K562 (cell line): ENCODE measurements around the gene TRIM33. TPM values are rescaled to one million over a fixed set of nuclear protein-coding genes. Genes with fewer than 3 reads are reported as not detected.

Source experiments
- ATAC-seq: fragments of 200-7000 bp; cut with Tn5 transposase; 3 replicates; pipeline ENCODE4 v1.9.1; 2020; ENCODE audit warnings: moderate library complexity
- BruUV-seq: library from RNA; stranded (reverse); fragments of 400-500 nt; replicated peaks from 2 replicates; lab custom pipeline; 2021; lab: Mats Ljungman, UMichigan
- CTCF ChIA-PET: fragments of 300-600 bp; formaldehyde crosslinking; extraction: SDS; loops from one replicate; lab custom pipeline; 2021; ENCODE audit warnings: low intra/inter-chr PET ratio; lab: Yijun Ruan, JAX
- POLR2A ChIA-PET: fragments of 300-600, 350-650 bp; sonication (Branson Sonifier 250); formaldehyde crosslinking; extraction: SDS; loops from one replicate; lab custom pipeline; 2021; ENCODE audit warnings: antibody characterized with exemption, inconsistent platforms; lab: Yijun Ruan, JAX
- DNase-seq, 4 experiments: peaks; one replicate each; pipeline versions ENCODE4 v3.0.0 to v3.0.0-alpha.2; 2011 to 2018; ENCODE audit warnings: low spot score in 3 of 4, mixed read lengths in 3 of 4; ENCODE audit errors: extremely low read depth in 1 of 4
- FAIRE-seq: peaks from 2 replicates; lab custom pipeline; 2011; peaks lifted over from hg19 to GRCh38; lab: Jason Lieb, UNC
- H2AFZ ChIP-seq: 2 replicates; pipeline ENCODE4 v1.6.0; 2011; ENCODE audit warnings: low read depth, low read length, control low read depth, inconsistent platforms
- H3K27ac ChIP-seq: fragments of 200-600 bp; 3 replicates; pipeline ENCODE4 v1.8.0; 2011; ENCODE audit warnings: low read depth, mild to moderate bottlenecking, control low read depth, inconsistent platforms, low read length, moderate library complexity, mixed read lengths; ENCODE audit errors: extremely low read depth
- H3K27me3 ChIP-seq, 2 experiments: fragments of 300-600 bp in 1 of 2; 2 replicates in 1 of 2; 3 replicates in 1 of 2; pipeline versions ENCODE4 v1.6.0 to v1.8.0; 2011; ENCODE audit warnings: inconsistent platforms in 2 of 2, low read length in 2 of 2, mild to moderate bottlenecking in 1 of 2, mixed read lengths in 1 of 2, moderate library complexity in 1 of 2; ENCODE audit not compliant: control insufficient read depth in 2 of 2, insufficient read depth in 2 of 2
- H3K36me3 ChIP-seq: fragments of 300-600 bp; 3 replicates; pipeline ENCODE4 v1.8.0; 2011; ENCODE audit warnings: mild to moderate bottlenecking, low read length, inconsistent platforms; ENCODE audit not compliant: control insufficient read depth, insufficient read depth
- H3K4me1 ChIP-seq, 2 experiments: fragments of 200-600 bp in 1 of 2; replicated peaks in 1 of 2; 2 replicates in 1 of 2; 3 replicates in 1 of 2; pipeline versions ENCODE4 v1.5.1 to v1.8.0; 2011; ENCODE audit warnings: inconsistent platforms in 2 of 2, low read length in 2 of 2, mild to moderate bottlenecking in 1 of 2, mixed read lengths in 1 of 2, moderate library complexity in 1 of 2; ENCODE audit not compliant: control insufficient read depth in 2 of 2, insufficient read depth in 2 of 2
- H3K4me2 ChIP-seq: 2 replicates; pipeline ENCODE4 v1.6.1; 2011; ENCODE audit warnings: low read length, control low read depth, inconsistent platforms, mixed read lengths; ENCODE audit not compliant: insufficient read depth
- H3K4me3 ChIP-seq: fragments of 200-600 bp; sonication (generic), shearing (Covaris generic); 2 replicates; pipeline ENCODE4 v1.5.1; 2016; ENCODE audit warnings: control low read depth, inconsistent platforms
- H3K79me2 ChIP-seq: fragments of 200-600 bp; 3 replicates; pipeline ENCODE4 v1.8.0; 2011; ENCODE audit warnings: low read length, inconsistent platforms; ENCODE audit not compliant: control insufficient read depth, insufficient read depth
- H3K9ac ChIP-seq, 2 experiments: 2 replicates each; pipeline versions ENCODE4 v1.6.0 to v1.6.1; 2011; ENCODE audit warnings: low read depth in 2 of 2, low read length in 2 of 2, control low read depth in 1 of 2, inconsistent platforms in 1 of 2, mild to moderate bottlenecking in 1 of 2, mixed read lengths in 1 of 2; ENCODE audit not compliant: insufficient read depth in 1 of 2
- H3K9me1 ChIP-seq: one replicate; pipeline ENCODE4 v1.6.0; 2011; ENCODE audit warnings: inconsistent platforms, mild to moderate bottlenecking, low read length, moderate library complexity; ENCODE audit not compliant: control insufficient read depth, insufficient read depth
- H3K9me3 ChIP-seq: replicated peaks from 2 replicates; pipeline ENCODE4 v1.5.1; 2011; ENCODE audit warnings: low read depth, low read length, inconsistent platforms; ENCODE audit not compliant: control insufficient read depth, insufficient read depth
- H4K20me1 ChIP-seq: replicated peaks from 2 replicates; pipeline ENCODE4 v1.6.1; 2011; ENCODE audit warnings: low read length, inconsistent platforms, mixed read lengths; ENCODE audit not compliant: control insufficient read depth, insufficient read depth
- ARID1B ChIP-seq: fragments of 450-650 bp; IDR thresholded peaks from 2 replicates; pipeline ENCODE4 v1.6.1; 2016; ENCODE audit warnings: antibody characterized with exemption, mild to moderate bottlenecking, inconsistent platforms
- CTBP1 ChIP-seq: fragments of 450-650 bp; IDR thresholded peaks from 2 replicates; pipeline ENCODE4 v1.6.1; 2016; ENCODE audit warnings: borderline replicate concordance
- EHMT2 ChIP-seq: fragments of 450-650 bp; IDR thresholded peaks from 2 replicates; pipeline ENCODE4 v1.6.1; 2018; ENCODE audit warnings: antibody characterized with exemption
- ERF ChIP-seq: fragments of 450-650 bp; formaldehyde crosslinking; IDR thresholded peaks from 2 replicates; pipeline ENCODE4 v1.4.0; 2020; ENCODE audit warnings: mild to moderate bottlenecking, mixed read lengths
- HCFC1 ChIP-seq: IDR thresholded peaks from 2 replicates; pipeline ENCODE4 v1.6.1; 2012; ENCODE audit warnings: low read depth, low read length, improper control_type of control experiment
- MYNN ChIP-seq, 2 experiments: sonication (generic); formaldehyde crosslinking in 1 of 2; IDR thresholded peaks; 2 replicates each; pipeline versions ENCODE4 v1.5.0 to v1.6.1; 2016 to 2020; ENCODE audit warnings: antibody characterized with exemption in 1 of 2, missing genetic modification reagents in 1 of 2
- POLR3A ChIP-seq: IDR thresholded peaks from 2 replicates; pipeline ENCODE4 v1.6.1; 2011; ENCODE audit warnings: borderline replicate concordance, mild to moderate bottlenecking, moderate library complexity; ENCODE audit not compliant: insufficient read length, insufficient read depth; ENCODE audit errors: extremely low read depth
- RBM25 ChIP-seq: fragments of 200-400 bp; formaldehyde crosslinking; IDR thresholded peaks from 2 replicates; pipeline ENCODE4 v1.6.1; 2018; ENCODE audit warnings: low read length, low read depth, moderate library complexity; ENCODE audit not compliant: severe bottlenecking
- SP2 ChIP-seq: IDR thresholded peaks from 2 replicates; pipeline ENCODE4 v1.6.1; 2011; ENCODE audit warnings: mild to moderate bottlenecking, low read depth, low read length, moderate library complexity; ENCODE audit not compliant: poor library complexity, severe bottlenecking; ENCODE audit errors: extremely low read depth
- SRSF1 ChIP-seq: fragments of 200-400 bp; formaldehyde crosslinking; IDR thresholded peaks from 2 replicates; pipeline ENCODE4 v1.6.1; 2017; ENCODE audit warnings: mild to moderate bottlenecking, low read depth, low read length, moderate library complexity
- ZNF24 ChIP-seq: fragments of 450-650 bp; IDR thresholded peaks from 2 replicates; pipeline ENCODE4 v1.6.1; 2016
- ZNF384 ChIP-seq: IDR thresholded peaks from 2 replicates; pipeline ENCODE4 v1.6.1; 2012; ENCODE audit warnings: low read depth, low read length, improper control_type of control experiment
- ZNF830 ChIP-seq: fragments of 250-450 bp; sonication (Bioruptor Pico); IDR thresholded peaks from 2 replicates; pipeline ENCODE4 v1.5.0; 2021; ENCODE audit warnings: mild to moderate bottlenecking
- WGBS: fragments of 100-300 bp; shearing (Covaris generic); methylation state at CpG from one replicate; pipeline ENCODE4 v1.1.6; 2016; ENCODE audit warnings: low coverage, mixed read lengths; ENCODE audit not compliant: insufficient coverage; ENCODE audit errors: missing lambda C conversion rate; 5-methylcytosine and 5-hydroxymethylcytosine counted together
- in situ Hi-C: fragments of 300-500 bp; cut with MboI; formaldehyde crosslinking; loops from 4 replicates; pipeline ENCODE4 v1.15.0; 2018; ENCODE audit warnings: inconsistent platforms, mixed read lengths
- intact Hi-C: fragments of 100-400 bp; cut with micrococcal nuclease; formaldehyde crosslinking; loops from 2 replicates; pipeline ENCODE4 v1.14.2; 2022
- polyA plus RNA-seq, 8 experiments: library from polyadenylated mRNA; depleted of rRNA in 4 of 8; stranded (reverse) in 5 of 8; unstranded in 3 of 8; fragments of >200 nt; fragmentation: Nextera tagmentation in 2 of 8; fragmentation: Illumina TruSeq in 1 of 8; extraction: Ambion mirVana in 2 of 8; extraction: Trizol in 1 of 8; gene quantifications; 2 replicates each; pipeline versions ENCODE4 v1.2.1 to v1.2.3, GENCODE V29; 2011 to 2014; ENCODE audit warnings: inconsistent platforms in 1 of 8, missing spikeins in 1 of 8
- total RNA-seq, 7 experiments: library from RNA; depleted of rRNA in 6 of 7; stranded (reverse); fragments of >200 nt in 6 of 7; fragmentation: Illumina TruSeq in 2 of 7; extraction: Trizol in 2 of 7; gene quantifications; 2 replicates each; pipeline versions ENCODE4 v1.2.1 to v1.2.3, GENCODE V29; 2011 to 2021; ENCODE audit warnings: low replicate concordance in 1 of 7
- TF ChIP-seq, protein P1 (sequence below), 3 experiments: fragments of 200-800 bp in 1 of 3; sonication (Bioruptor generic) in 1 of 3; sonication (generic) in 1 of 3; formaldehyde crosslinking in 1 of 3; IDR thresholded peaks; 2 replicates each; pipeline versions ENCODE4 v1.6.1 to v1.8.0; 2016 to 2022; ENCODE audit warnings: mild to moderate bottlenecking in 2 of 3, missing compliant biosample characterization in 2 of 3, missing genetic modification characterization in 2 of 3, missing genetic modification reagents in 1 of 3
- TF ChIP-seq, protein P2 (sequence below): fragments of 450-650 bp; IDR thresholded peaks from 2 replicates; pipeline ENCODE4 v1.6.1; 2018; ENCODE audit not compliant: partially characterized antibody

Gene TRIM33
- total and polyA plus RNA-seq, 9 of the 15 experiments (the other 6 are each of a cell fraction or from before 2014, with no cell fraction given) = 9.3 to 58.4 (median 40.2) TPM

DNA sequence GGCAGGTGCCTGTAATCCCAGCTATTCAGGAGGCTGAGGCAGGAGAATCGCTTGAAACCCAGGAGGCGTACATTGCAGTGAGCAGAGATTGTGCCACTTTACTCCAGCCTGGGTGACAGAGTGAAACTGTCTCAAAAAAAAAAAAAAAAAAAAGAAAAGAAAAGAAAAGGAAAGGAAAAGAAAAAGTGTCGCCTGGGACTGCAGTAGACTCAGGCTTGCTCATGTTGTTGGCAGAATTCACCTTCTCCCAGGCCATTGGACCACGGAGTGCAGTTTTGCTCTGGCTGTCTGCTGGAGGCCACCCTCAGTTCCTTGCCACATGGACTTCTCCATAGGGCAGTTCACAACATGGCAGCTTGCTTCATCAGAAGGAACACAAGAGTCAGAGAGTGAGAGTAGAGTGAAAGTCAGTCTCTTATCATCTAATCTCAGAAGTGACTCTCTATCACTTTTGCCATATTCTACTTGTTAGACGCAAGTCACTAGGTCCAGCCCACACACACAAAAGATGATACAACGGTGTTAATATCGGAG lies 41.2 kb upstream of the TRIM33 start:
- intact Hi-C loops = no loop called here
- no TSS peak for BruUV-seq
- Histone ChIP-seq H3K4me2 (no peak overlapping the region), H3K4me3 (no peak overlapping the region), H3K4me1 (no peaks in the 10 kb centered on the region; a peak in 1 of 5 replicates), H3K27me3 (no peaks in the 10 kb centered on the region), H3K9me3 (no peaks in the 10 kb centered on the region), H3K27ac (no peak overlapping the region), H3K9ac (no peak overlapping the region; a peak in 1 of 4 replicates), H4K20me1 (no peaks in the 10 kb centered on the region), H2AFZ (peak overlapping the region; percentile 73), H3K36me3 (no peaks in the 10 kb centered on the region; the same call in 2 of the 3 replicates), H3K9me1 (no peaks in the 10 kb centered on the region), H3K79me2 (no peaks in the 10 kb centered on the region)
- 35% methylated on average over 6 of the region's 7 CpGs for WGBS
- FAIRE-seq = no peak
- ChIA-PET CTCF (interaction anchor here (0.6 to 0.7 kb wide), 2 partner anchors 14 to 30 kb away, joined by 4 to 9 read pairs; no protein-coding TSS in a partner anchor), POLR2A (interaction anchor here (0.7 kb wide), 1 partner anchor 187 kb away, joined by 3 read pairs; no protein-coding TSS in a partner anchor)
- in situ Hi-C loops = no loop called here
- peak in 1 of 4 experiments; percentile 22 for DNase-seq
- peak; percentile 67 for ATAC-seq
- TF ChIP-seq SRSF1 (no peak), CTBP1 (no peak), RBM25 (peak; percentile 62), ZNF830 (no peak), ERF (CRISPR knock-in tag) (no peak), ZNF24 (peak; percentile 28; the same call in 1 of the 2 replicates), POLR3A (no peak), HCFC1 (no peak), ARID1B (peak; percentile 15; the same call in 1 of the 2 replicates), MYNN (IDR thresholded peaks at IDR 0.05) (no peak), MYNN (CRISPR knock-in tag; IDR thresholded peaks at IDR 0.05) (no peak), SP2 (no peak), ZNF384 (0 out of 2 replicates have a peak, but pooled peaks have one; percentile 4), EHMT2 (0 out of 2 replicates have a peak, but pooled peaks have one; percentile 21)
- TF ChIP-seq, protein P1, sequence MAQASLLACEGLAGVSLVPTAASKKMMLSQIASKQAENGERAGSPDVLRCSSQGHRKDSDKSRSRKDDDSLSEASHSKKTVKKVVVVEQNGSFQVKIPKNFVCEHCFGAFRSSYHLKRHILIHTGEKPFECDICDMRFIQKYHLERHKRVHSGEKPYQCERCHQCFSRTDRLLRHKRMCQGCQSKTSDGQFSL (CRISPR knock-in tag; IDR thresholded peaks at IDR 0.05) = 0 out of 2 replicates have a peak, but pooled peaks have one; percentile 28
- TF ChIP-seq, protein P1 (tag; IDR thresholded peaks at IDR 0.05) = no peak
- TF ChIP-seq, protein P2, sequence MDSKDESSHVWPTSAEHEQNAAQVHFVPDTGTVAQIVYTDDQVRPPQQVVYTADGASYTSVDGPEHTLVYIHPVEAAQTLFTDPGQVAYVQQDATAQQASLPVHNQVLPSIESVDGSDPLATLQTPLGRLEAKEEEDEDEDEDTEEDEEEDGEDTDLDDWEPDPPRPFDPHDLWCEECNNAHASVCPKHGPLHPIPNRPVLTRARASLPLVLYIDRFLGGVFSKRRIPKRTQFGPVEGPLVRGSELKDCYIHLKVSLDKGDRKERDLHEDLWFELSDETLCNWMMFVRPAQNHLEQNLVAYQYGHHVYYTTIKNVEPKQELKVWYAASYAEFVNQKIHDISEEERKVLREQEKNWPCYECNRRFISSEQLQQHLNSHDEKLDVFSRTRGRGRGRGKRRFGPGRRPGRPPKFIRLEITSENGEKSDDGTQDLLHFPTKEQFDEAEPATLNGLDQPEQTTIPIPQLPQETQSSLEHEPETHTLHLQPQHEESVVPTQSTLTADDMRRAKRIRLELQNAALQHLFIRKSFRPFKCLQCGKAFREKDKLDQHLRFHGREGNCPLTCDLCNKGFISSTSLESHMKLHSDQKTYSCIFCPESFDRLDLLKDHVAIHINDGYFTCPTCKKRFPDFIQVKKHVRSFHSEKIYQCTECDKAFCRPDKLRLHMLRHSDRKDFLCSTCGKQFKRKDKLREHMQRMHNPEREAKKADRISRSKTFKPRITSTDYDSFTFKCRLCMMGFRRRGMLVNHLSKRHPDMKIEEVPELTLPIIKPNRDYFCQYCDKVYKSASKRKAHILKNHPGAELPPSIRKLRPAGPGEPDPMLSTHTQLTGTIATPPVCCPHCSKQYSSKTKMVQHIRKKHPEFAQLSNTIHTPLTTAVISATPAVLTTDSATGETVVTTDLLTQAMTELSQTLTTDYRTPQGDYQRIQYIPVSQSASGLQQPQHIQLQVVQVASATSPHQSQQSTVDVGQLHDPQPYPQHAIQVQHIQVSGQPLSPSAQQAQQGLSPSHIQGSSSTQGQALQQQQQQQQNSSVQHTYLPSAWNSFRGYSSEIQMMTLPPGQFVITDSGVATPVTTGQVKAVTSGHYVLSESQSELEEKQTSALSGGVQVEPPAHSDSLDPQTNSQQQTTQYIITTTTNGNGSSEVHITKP = peak; percentile 93
